GM19468 (cell line): Measurements from ENCODE around the gene MRGPRF.
"Not testable (repeated sequence)": the region's sequence is repeated elsewhere in the genome, so short reads cannot be mapped to it uniquely, and the experiment has no call there.

Source experiments
- ATAC-seq: cut with Tn5 transposase; IDR thresholded peaks from one replicate; pipeline ENCODE4 v1.9.1; 2021; ENCODE audit warnings: mild to moderate bottlenecking, moderate library complexity, moderate number of reproducible peaks; ENCODE audit not compliant: unreplicated experiment; ENCODE audit errors: extremely low read depth

The MRGPRF gene

DNA sequence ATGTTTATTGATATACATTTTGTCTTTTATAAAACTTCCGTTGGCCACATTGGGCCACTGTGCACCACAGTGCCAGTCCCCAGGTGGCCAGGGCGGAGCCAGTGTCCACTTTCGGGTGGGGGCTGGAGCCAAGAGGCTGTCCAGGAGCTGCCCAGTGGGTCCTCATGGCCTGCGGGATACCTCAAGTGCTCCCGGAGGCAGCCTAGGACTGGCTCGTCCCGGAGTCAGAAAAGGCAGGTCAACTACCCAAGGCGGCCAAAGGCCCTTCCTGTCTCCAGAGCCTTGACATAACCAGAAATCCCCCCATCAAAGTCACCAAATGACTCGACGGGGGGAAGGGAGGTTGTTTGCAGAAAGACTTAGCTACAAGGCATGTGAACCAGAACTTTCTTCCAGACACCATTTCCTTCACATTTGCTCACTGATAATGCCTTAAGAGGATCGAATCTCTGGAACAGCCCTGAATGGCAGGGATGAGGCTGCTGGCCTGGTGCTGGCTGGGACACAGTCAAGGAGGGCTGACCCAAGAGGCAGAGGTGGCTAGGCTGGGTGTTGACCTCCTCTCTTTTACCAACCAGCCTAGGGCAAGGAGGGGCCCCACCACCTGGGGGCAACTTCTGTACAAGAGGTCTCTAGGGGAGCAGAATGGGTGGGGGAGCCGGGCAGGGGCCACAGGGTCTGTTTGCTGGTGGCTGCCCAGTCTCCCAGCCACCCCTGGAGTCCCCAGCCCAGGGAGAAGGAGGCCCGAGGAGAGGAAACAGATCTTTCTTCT is 8.4 kb downstream of the MRGPRF start:
- ATAC-seq = no peak

DNA sequence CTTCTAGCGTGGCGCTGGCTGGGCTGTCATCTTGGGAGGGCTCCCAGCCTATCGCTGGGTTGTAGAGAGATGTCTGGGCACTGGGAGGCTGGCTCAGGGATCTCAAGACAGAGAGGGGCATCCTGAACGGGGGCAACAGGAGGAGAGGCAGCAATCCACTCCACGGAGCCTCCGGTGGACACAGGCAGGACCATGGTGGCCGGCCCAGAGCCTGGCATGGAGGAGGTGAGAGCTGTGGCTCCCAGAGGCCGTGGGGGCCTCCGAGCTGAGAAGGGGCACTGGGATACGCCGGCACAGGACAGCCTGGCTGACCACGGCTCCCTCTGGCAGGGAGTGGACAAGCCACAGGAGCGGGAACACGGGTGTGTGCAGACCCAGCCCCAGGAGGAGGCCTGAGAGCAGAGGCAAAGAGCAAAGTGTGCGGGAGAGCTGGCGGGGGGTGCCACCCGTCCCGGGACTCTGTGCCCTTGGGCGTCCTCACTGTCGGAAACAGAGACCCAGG is 9.1 kb downstream of the MRGPRF start:
- ATAC-seq = no peak

DNA sequence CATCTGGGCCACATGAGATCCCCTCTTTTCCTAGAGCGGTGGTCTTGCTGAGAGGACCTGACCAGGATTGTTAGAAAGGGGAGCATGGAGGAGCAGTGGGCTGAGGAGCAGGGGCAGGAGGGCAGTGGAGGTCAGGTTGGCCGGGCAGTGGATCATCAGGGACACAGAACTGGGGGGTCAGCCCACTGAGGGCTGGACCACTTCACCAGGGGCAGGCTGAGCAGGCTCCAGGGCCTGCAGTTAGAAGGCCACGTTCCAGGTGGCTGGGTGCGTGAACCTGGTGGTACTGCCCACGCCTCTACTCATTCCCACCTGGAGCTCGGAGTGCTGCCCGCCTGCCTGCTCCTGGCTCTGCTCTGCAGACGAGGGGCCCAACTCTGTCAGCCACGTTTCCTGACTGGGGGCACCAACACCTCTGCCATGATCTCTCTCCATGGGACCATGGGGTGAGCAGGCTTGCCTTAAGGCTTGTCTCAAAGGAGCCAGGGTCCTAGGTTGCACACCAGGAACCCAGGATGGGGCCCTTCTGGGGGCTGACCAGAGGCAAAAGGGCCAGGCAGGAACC is 9.7 kb downstream of the MRGPRF start:
- ATAC-seq = no peak

DNA sequence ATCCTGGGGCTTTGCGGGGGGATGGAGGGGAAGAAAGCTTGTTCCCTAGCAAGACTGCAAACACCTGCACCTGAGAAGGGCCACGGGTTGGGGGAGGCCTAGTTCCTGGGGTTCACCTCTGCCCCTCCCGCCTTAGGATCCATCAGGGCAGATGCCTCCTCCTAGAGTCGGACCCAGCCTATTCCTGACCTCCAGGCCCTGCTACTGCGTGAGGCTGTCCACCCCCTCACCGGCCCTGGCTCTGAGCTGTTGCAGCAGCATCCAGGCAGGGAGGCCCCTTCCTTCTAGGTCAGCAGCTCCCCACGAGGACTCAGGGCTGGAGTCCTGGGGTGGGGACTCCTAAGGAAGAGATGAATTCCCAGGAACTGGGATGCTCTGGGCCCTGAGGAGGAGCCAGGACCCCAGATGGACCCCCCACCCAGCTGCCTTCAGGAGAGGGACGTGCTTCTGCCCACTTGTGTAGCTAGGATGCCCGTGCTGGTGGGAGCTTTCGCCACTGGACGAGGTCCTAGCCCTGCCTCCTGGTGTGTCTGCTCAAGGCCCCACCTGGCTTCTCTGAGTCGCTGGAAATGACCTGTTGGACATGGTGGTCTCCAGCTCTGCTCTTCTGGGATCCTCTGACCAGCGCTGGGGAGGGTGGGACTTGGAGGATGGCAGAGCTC is 10.3 kb downstream of the MRGPRF start:
- no peak for ATAC-seq

DNA sequence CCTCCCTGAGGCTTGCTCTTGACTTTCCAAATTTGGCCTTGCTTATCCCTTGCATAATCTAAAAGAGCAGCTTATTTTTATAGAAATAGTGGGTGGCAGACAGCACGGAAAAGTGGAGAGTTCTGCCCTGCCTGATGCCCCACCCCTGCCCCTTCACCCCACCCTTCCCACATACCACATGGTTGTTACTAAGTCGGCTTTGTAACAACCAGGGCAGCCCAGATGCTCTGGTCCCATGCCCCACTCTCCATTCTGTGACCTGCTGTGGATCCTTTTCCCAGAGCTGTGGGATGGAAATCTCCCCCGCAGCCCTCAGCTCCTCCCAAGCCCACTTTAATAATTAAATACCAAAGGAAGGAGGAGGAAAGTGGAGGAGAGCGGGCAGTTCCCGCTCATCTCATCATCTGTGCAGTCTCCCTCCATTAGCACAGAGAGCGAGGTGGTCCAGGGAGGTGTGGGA is 10.9 kb downstream of the MRGPRF start:
- no peak for ATAC-seq

DNA sequence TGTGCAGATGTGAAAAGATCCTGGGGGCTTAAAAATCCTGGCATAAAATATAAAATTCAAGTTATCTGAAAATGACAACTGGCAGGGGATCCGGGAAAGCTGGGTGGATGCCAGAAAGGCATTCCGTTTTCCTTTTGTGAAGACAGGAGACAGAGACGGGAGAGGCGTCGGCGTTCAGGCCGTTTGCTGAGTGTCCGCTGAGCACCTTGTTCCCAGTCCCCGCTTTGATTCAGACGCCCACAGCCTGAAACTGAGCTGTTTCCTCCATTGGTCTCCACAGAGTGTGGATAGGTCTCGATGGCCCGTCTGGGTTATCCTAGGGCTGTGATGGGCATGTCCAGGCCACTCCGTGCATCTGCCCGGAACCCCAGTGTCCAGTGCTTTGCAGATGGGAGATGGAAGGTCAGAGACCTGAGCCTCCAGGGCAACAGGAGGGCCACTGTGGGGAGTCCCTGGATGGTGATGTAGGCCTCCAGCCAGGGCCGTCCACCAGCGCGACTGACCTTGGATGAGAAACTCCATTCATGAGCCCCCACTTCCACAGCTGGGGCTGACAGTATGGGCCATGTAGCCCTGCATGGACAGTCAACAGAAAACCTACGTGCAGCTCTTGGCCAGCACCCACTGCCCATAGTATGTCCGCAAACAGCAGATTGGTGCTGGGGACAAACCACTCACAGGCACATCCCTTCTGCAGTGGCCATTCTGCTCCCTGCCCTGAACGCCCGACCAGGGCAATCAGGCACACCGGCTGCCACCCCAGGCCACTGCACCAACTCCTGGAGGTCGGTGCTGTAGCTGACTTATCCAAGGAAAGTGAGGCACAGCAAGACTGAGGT is 11.6 kb downstream of the MRGPRF start:
- no peak for ATAC-seq

DNA sequence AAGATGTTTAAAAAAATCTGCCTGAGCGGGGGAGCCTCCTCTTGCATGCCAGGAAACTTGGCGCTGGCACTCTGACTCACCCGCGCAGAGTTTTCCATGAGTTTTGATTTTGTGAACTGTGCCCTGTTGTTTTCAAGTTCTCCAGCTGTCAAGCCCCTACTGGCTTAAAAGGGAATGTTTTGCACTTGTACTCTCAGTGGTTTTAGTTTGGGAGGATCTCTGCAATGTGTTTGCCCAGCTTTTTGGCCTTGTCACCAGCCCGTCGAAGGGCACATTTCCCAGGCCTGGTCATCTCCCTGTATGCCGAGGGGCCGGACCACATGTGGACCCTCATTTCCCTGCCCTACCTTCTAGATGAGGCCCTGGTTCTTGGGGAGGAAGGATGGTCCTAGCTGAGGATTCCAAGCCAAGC is 12.2 kb downstream of the MRGPRF start:
- ATAC-seq = no peak

DNA sequence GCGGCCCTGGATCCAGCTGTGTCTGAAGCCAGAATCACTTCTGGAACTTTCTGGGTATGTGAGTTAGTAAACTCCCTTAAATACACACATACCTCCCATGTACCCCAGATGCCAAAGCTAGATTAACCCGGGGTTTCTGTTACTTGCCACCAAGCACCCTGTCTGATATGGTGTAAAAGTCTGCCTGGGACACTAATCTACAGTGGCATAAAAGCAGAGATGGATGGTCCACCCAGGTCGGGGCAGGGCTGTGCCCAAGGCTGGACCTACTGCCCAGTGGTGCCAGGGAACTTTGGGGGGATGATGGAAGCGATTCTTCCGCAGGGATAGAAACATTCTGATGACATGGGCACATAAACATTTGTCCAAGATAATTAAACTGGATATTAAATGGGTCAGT is 12.7 kb downstream of the MRGPRF start:
- no peak for ATAC-seq

DNA sequence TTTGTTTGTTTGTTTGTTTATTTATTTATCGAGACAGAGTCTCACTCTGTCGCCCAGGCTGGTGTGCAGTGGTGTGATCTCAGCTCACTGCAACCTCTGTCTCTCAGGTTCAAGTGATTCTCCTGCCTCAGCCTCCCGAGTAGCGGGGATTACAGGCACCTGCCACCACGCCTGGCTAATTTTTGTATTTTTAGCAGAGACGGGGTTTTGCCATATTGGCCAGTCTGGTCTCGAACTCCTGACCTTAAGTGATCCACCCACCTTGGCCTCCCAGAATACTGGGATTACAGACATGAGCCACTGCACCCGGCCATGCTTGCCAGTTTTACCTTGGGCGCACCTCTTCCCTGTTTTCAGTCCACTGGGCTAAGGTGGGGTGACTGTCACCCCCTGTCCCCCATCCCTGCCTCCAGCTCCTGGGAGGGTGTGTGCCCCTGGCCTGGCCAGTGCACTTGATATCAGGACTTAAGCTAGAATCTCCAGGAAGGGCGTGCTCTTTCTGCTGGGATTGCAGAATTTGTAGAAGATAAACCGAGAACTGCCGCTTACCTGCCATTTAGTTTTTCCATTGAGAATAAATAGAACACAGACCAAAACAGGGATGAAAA is 13.2 kb downstream of the MRGPRF start:
- not testable (repeated sequence) for ATAC-seq

DNA sequence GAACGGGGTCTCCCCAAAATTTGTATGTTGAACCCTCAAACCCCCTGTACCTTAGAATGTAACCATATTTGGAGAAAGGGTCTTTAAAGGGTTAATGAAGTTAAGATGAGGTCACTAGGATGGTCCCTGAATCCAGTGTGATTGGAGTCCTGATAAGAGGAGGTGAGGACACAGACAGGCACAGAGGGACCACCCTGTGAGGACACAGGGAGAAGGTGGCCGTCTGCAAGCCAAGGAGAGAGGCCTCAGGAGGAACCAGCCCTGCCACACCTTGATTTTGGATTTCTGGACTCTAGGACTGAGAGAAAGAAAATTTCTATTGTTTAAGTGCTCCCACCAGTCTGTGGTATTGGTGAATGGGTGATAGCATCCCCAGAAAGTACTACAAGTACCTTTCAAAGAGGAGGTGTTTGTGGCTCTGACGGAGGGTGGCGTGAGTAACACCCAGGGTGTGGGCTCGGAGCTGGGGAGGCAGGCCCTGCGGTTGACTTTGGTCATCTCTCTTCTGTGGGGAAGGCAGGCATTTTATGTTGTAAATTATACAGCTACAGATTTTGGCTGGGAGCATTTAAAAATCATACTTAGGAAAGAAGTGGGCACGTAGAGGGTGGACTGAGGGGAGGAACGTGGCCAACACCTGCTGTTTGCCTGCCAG is 13.8 kb downstream of the MRGPRF start:
- no peak for ATAC-seq

DNA sequence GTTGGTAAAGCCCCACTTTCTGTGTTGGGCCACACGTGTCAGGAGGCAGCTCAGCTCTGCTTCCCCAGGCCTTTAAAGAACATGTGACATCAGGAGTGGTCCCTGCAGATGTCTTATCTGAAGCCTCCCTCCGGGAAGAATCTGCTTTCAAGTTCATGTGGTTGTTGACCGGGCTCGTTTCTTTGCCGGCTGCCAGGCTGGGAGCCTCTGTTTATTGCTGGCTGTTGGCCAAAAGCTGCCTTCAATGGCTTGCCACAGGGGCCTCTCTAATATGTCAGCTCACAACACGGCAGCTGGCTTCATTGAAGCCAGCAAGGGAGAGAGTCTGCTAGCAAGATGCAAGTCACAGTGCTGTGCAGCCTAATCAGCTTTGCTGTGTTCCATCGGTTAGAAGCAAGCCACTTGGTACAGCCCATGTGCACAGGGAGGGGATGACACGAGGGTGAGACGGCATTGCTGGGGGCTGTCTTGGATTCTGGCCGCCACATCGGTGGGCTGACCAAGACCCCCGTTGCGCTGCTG is 14.6 kb downstream of the MRGPRF start:
- ATAC-seq = no peak

DNA sequence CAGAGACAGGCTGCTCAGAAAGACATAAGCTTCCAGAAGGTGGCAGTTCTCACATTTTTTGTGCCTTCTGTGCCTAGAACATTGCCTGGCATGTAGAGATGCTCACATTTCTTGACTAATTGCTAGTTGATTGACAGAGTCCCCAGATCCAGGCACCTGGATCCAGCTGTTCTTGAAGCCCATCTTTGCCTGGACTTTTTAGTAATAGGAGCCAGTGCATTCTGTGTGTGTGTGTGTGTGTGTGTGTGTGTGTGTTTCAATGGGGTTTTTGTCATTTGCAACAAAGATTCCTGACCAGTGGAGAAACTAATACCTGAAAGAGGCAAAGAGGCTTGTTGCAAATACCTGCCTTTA is 15.1 kb downstream of the MRGPRF start:
- ATAC-seq = no peak

DNA sequence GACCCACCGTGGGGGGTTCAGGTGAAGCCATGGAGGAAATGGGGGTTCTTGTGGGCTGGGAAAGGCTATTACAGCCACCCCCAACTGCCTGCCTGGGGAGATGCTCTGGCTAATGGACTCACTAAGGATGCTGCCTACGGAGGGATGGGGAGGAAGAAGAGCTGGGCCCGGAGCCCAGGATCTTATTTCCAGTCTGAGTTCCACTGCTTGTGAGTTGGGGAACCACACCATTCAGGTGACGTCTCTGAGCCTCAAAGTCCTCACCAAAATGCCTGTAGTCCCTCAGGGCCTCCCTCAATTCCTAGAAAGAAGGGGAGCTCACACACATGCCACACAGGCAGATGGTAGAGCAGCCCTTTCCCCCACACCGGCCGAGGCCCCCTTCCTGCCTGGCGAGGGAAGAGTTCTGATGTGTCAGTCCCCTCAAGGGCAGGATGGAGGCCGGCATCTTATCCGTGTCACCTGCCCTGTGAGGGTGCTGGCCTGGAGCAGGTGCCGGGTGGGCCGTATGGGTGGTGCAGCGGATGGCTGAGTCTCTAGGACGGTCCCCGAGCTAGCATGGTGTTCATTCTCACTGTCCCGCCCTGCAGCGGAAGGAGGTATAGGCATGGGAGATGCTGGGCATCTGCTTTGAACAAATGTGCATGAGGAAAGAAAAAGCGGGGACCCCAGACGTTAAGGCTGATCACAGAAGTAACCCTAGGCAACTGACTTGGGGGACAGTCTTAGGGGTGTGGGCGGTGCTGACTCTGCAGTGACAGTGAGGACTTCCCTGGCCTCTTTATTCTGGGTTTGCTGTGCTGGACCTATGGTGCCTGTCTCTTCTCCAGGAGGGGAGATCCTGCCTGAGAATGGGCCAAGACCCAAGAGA is 15.7 kb downstream of the MRGPRF start:
- no peak for ATAC-seq

DNA sequence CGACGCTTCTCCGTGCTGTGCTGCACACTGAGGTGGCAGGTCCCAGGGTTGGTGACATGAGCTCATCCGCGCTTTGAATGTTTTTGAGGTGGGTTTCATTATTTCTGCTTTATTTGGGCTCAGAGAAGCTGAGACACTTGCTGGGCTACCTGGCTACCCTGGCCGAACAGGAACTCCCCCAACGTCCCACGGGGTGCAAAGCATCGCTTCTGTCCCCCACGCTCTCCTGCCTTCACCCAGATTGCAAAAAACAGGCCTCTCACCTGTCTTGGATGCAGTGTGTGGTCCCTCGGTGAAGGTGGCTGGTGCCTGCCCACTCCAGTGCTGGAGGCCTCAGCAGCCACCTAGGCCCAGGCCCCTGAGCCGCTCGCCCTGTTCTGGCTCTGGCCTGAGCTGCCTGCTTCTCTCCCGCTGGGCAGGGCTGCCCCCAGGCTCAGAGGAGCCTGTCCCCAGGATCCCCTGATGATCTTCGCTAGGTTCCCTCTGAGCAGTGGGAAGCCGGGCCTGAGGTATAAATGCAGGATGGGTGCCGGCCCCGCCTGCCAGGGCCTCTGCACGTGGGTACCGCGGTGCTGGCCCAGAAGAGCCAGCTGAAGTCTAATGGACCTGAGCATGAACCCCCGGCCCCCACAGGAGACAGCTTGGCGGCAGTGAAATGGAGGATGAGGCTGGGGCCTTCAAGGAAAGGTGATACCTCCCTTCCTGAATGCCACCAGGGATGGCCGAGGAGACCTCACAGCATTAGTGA is 16.5 kb downstream of the MRGPRF start:
- no peak for ATAC-seq

DNA sequence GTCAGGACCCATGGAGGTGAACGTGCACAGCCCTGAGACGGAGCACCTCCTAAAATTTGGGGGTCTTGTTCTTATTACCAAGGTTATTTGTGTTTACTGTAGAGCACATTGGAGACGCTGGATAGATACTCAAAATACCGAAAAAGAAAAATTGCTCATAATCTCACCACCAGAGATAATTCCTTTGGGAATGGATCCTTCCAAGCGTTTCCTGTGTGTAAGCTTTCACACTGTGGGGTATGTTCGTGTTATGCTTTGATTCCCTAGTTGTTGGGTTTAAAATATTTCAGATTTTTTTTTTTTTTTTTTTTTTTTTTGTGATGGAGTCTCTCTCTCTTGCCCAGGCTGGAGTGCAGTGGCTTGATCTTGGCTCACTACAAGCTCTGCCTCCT is 18.2 kb downstream of the MRGPRF start:
- no peak for ATAC-seq

DNA sequence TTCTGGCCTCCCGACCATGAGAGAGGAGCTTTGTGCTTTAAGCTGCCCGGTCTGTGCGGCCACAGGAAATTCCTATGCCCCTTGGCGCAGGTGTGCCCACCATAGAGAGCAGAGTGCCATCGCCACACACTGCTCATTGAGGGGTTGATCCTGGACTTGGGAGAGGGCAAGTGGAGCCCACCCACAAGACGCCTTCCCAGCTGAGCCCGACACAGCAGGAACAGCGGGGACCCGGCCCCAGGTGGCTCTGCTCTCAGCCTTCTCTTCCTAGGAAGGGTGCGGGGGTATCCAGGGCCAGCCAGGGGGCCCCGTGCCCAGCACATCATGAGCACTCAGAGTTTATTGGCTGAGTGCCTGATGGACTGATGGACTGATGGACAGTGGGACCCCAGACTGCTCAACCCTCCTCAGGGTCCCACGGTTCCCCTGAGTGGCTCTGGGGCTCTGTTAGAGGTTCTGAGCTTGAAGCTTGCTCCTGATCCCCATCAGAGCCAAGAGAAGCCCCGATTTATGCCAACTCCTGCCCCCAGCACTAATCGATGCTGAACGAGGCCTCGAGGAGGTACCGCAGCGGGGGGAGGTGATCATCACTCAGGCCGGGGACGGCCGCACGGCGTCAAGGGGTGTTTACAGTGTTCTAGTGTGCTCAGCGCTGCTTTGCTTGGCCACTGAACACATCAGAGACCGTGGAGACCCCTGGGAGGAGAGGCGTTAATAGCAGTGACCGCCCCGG is 18.7 kb downstream of the MRGPRF start:
- ATAC-seq = no peak

DNA sequence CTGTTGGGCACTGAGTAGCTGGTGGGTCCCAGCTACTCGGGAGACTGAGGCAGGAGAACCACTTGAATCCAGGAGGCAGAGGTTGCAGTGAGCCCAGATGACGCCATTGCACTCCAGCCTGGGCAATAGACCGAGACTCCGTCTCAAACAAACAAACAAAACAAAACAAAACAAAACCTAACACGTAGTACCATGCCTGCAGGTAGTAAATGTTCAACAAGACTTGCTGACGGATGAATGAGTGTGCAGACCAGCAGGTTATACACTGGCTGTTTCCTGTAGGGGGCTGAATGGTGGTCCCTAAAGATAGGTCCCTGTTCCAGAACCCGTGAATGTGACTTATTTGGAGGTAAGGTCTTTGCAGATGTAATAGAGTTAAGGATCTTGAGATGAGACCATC is 19.5 kb downstream of the MRGPRF start:
- no peak for ATAC-seq
